GM18511 (cell line): ENCODE data around the gene TMEM208.

Experiments used
- ATAC-seq: cut with Tn5 transposase; IDR thresholded peaks from one replicate; pipeline ENCODE4 v1.9.1; 2021; ENCODE audit warnings: mild to moderate bottlenecking, moderate library complexity; ENCODE audit not compliant: unreplicated experiment

Gene TMEM208

GRCh38 chr16:67207249-67208091 is 19.5 kb upstream of the TMEM208 start:
- no peak for ATAC-seq

- no peak for ATAC-seq
These were observed 18.6 kb upstream of the TMEM208 start for GRCh38 chr16:67208154-67208896.

DNA sequence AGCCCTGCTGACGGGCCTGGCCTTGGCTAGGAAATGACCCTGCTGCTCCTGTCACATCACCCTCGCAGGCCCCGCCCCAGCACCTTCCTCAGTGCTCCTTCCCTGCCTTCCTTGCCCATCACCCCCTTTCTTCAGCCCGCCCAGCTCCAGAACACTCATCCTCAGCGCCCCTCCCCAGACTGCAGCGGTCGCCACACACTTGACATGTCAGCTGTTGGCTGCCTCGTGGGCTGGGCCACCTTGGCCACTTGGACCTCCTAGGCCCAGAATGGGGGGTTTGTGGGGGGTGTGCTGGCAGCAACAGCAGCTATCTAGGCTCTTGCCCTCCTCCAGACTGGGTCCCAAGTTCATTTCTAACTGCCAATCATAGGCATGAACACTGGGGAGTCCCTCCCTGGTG is 17.4 kb upstream of the TMEM208 start:
- ATAC-seq = no peak

GRCh38 chr16:67210069-67210937 is 16.6 kb upstream of the TMEM208 start:
- ATAC-seq = no peak

GRCh38 chr16:67211674-67212073 is 15.3 kb upstream of the TMEM208 start:
- ATAC-seq = no peak

- ATAC-seq = no peak
These were observed 14.2 kb upstream of the TMEM208 start for GRCh38 chr16:67212766-67213165.

GRCh38 chr16:67213197-67214019 is 13.5 kb upstream of the TMEM208 start:
- ATAC-seq = no peak

DNA sequence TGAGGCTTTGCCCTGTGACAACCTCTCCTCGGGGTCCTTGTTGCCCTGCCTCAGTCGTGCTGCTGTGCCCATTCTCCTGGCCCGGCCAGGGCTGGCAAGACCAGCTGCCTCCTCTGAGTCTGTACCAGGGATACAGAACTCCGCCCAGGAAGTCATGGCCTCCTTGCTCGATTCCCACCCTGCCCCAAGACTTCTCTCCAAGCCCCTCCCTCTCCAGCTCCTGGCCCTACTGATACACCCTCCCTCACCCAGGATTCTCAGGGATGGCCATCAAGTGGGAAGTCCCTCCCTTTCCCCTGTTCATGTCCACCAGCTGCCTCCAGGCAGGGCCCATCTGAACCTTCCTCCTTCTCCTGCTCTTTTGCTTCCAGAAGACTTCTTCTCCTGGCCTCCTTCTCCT is 11.2 kb upstream of the TMEM208 start:
- ATAC-seq = no peak

- ATAC-seq = no peak
These were observed 10.1 kb upstream of the TMEM208 start for GRCh38 chr16:67216612-67217490.

GRCh38 chr16:67223992-67224391 is 2.9 kb upstream of the TMEM208 start:
- no peak for ATAC-seq

DNA sequence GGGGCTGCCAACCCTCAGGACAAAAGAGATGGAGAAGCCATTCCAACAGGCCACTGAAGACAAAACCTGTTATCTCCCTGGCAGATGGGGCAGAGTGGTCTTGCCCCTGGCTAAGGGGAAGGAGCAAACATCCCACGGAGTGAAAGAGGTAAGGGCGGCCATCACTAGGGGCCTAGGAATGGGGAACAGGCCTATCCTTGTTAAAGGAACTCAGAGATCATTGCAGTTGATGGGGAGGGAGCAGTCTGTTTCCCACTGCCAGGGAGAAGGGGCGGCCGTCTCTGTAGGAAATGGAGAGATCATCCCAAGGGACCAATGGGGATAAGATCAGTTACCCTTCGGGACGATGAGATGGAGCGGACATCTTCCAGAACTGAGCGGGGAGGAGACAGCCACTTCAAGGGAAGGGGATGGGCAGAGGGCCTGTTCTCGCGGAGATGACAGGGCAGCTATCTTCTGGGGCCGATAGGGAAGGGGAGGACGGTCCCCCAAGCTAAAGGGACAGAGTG is 581 bp upstream of the TMEM208 start:
- ATAC-seq = no peak

DNA sequence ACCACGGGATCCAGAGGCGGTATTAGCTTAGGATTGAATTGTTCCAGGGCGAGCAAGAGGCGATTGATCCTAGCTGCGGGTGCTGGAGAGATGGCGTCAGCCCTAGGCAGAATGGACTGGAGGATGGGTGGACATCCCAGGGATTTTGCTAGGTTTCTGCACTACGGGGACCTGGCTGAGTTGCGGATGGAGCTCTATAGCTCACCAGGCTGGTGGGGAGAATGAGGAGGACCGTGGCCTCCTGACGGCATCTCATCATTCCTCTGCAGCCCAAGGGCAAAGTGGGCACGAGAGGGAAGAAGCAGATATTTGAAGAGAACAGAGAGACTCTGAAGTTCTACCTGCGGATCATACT is 614 bp downstream of the TMEM208 start:
- ATAC-seq = no peak

- no peak for ATAC-seq
These were observed 1.3 kb downstream of the TMEM208 start for GRCh38 chr16:67228034-67228785.

DNA sequence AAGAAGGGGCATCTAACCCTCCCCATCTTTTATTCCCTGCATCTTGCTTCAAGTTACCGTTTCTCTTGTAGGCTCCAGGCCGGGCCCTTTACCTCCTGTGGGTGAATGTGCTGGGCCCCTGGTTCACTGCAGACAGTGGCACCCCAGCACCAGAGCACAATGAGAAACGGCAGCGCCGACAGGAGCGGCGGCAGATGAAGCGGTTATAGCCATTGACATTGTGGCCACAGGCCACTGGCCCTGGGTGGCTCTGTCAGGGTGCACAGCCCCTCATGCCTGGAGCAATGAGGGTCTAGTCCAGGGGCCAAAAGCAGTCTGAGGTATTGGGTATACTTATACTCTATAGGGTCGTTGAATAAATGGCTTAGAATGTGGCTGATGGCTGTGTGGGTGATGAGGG is 2.0 kb downstream of the TMEM208 start:
- no peak for ATAC-seq

GRCh38 chr16:67229906-67230808 is 3.2 kb downstream of the TMEM208 start:
- no peak for ATAC-seq

- no peak for ATAC-seq
These were observed 4.1 kb downstream of the TMEM208 start for GRCh38 chr16:67230809-67231660.

- no peak for ATAC-seq
These were observed 6.7 kb downstream of the TMEM208 start for GRCh38 chr16:67233596-67233995.
